H1 (cell line): Measurements from ENCODE around the gene CENPP. TPM values are rescaled to one million over a fixed set of nuclear protein-coding genes. Genes with fewer than 3 reads are reported as not detected.

Experiments used
- CTCF ChIA-PET: fragments of 300-600 bp; sonication (Branson Sonifier 250); formaldehyde crosslinking; loops from one replicate; lab custom pipeline; 2021; ENCODE audit not compliant: partially characterized antibody; lab: Charles Lee
- POLR2A ChIA-PET: fragments of 300-600 bp; sonication (Branson Sonifier 250); formaldehyde crosslinking; loops from one replicate; lab custom pipeline; 2021; ENCODE audit warnings: inconsistent platforms; ENCODE audit not compliant: partially characterized antibody; lab: Charles Lee
- DNase-seq, 2 experiments: peaks; one replicate each; pipeline versions ENCODE4 v3.0.0 to v3.0.0-alpha.2; 2010 to 2022; ENCODE audit warnings: low spot score in 2 of 2, low read depth in 1 of 2, mixed read lengths in 1 of 2
- FAIRE-seq: peaks from 2 replicates; lab custom pipeline; 2011; peaks lifted over from hg19 to GRCh38; lab: Jason Lieb, UNC
- H2AFZ ChIP-seq: 2 replicates; pipeline ENCODE4 v1.8.1; 2012; ENCODE audit warnings: low read length, inconsistent platforms
- H2AK5ac ChIP-seq: 2 replicates; pipeline ENCODE4 v1.6.1; 2013; ENCODE audit warnings: low read depth, low read length
- H2BK120ac ChIP-seq: replicated peaks from 2 replicates; pipeline ENCODE3; 2013; ENCODE audit warnings: low read depth, low read length, inconsistent platforms
- H2BK12ac ChIP-seq: 2 replicates; pipeline ENCODE4 v1.6.1; 2013; ENCODE audit warnings: low read depth, low read length
- H2BK15ac ChIP-seq: 2 replicates; pipeline ENCODE4 v1.6.1; 2013; ENCODE audit warnings: low read length
- H2BK20ac ChIP-seq: 2 replicates; pipeline ENCODE4 v1.6.1; 2013; ENCODE audit warnings: low read length
- H2BK5ac ChIP-seq: 2 replicates; pipeline ENCODE4 v1.6.1; 2013; ENCODE audit warnings: low read depth, low read length
- H3K14ac ChIP-seq: 2 replicates; pipeline ENCODE4 v1.6.1; 2013; ENCODE audit warnings: inconsistent platforms; ENCODE audit not compliant: insufficient read length
- H3K18ac ChIP-seq: 2 replicates; pipeline ENCODE4 v1.6.1; 2013; ENCODE audit warnings: low read length; ENCODE audit errors: extremely low read depth
- H3K23ac ChIP-seq: 2 replicates; pipeline ENCODE4 v1.6.1; 2013; ENCODE audit warnings: inconsistent platforms; ENCODE audit not compliant: insufficient read length
- H3K23me2 ChIP-seq: 2 replicates; pipeline ENCODE4 v1.6.1; 2013; ENCODE audit warnings: low read depth, low read length
- H3K27ac ChIP-seq: 2 replicates; pipeline ENCODE4 v1.6.1; 2011; ENCODE audit warnings: low read depth, low read length, inconsistent platforms
- H3K27me3 ChIP-seq, 4 experiments: replicated peaks in 1 of 4; 1 replicate in 1 of 4; 2 replicates in 3 of 4; pipeline versions ENCODE4 v1.6.1 to v1.8.1; 2011 to 2013; ENCODE audit warnings: low read length in 3 of 4, mild to moderate bottlenecking in 3 of 4, inconsistent platforms in 2 of 4, mixed read lengths in 2 of 4, moderate library complexity in 1 of 4; ENCODE audit not compliant: control insufficient read depth in 3 of 4, insufficient read depth in 3 of 4; ENCODE audit errors: extremely low read depth in 1 of 4
- H3K36me3 ChIP-seq, 4 experiments: 2 replicates each; pipeline versions ENCODE4 v1.6.1 to v1.8.1; 2011 to 2013; ENCODE audit warnings: mild to moderate bottlenecking in 4 of 4, low read length in 3 of 4, moderate library complexity in 2 of 4, control low read depth in 1 of 4, inconsistent platforms in 1 of 4; ENCODE audit not compliant: insufficient read depth in 4 of 4, control insufficient read depth in 2 of 4
- H3K4ac ChIP-seq: replicated peaks from 2 replicates; pipeline ENCODE3; 2013; ENCODE audit warnings: low read length, low read depth, mixed read lengths, inconsistent platforms; ENCODE audit not compliant: insufficient read length
- H3K4me1 ChIP-seq, 4 experiments: replicated peaks in 1 of 4; 1 replicate in 1 of 4; 2 replicates in 3 of 4; pipeline versions ENCODE4 v1.6.1 to v1.8.1; 2011 to 2013; ENCODE audit warnings: low read length in 3 of 4, inconsistent platforms in 2 of 4, mixed read lengths in 1 of 4; ENCODE audit not compliant: insufficient read depth in 4 of 4, control insufficient read depth in 3 of 4
- H3K4me2 ChIP-seq, 2 experiments: 2 replicates each; pipeline versions ENCODE4 v1.6.1 to v1.8.1; 2011 to 2013; ENCODE audit warnings: low read depth in 2 of 2, low read length in 2 of 2, control low read depth in 1 of 2, inconsistent platforms in 1 of 2, mild to moderate bottlenecking in 1 of 2; ENCODE audit not compliant: insufficient read depth in 1 of 2
- H3K4me3 ChIP-seq, 4 experiments: fragments of 200-600, 300-600 bp in 1 of 4; sonication (generic), shearing (Covaris generic), sonication (Bioruptor Twin) in 1 of 4; 2 replicates each; pipeline versions ENCODE4 v1.5.1 to v1.8.1; 2011 to 2016; ENCODE audit warnings: low read length in 4 of 4, low read depth in 3 of 4, control low read depth in 2 of 4, inconsistent platforms in 2 of 4, mild to moderate bottlenecking in 2 of 4, mixed read lengths in 1 of 4, moderate library complexity in 1 of 4; ENCODE audit not compliant: insufficient read depth in 2 of 4; ENCODE audit errors: extremely low read depth in 1 of 4
- H3K56ac ChIP-seq: replicated peaks from 2 replicates; pipeline ENCODE3; 2013; ENCODE audit warnings: low read depth, mild to moderate bottlenecking, mixed read lengths, low read length, inconsistent platforms; ENCODE audit not compliant: insufficient read length
- H3K79me1 ChIP-seq: 2 replicates; pipeline ENCODE4 v1.6.1; 2013; ENCODE audit warnings: low read depth, low read length, control low read depth
- H3K79me2 ChIP-seq, 2 experiments: 2 replicates each; pipeline versions ENCODE4 v1.6.1 to v1.8.1; 2012 to 2013; ENCODE audit warnings: low read length in 2 of 2, mild to moderate bottlenecking in 2 of 2, inconsistent platforms in 1 of 2; ENCODE audit not compliant: insufficient read depth in 2 of 2, control insufficient read depth in 1 of 2
- H3K9ac ChIP-seq, 4 experiments: replicated peaks in 1 of 4; 1 replicate in 1 of 4; 2 replicates in 3 of 4; pipeline versions ENCODE4 v1.6.1 to v1.8.1; 2011 to 2013; ENCODE audit warnings: low read depth in 3 of 4, low read length in 3 of 4, control low read depth in 2 of 4, mild to moderate bottlenecking in 2 of 4, moderate library complexity in 2 of 4, inconsistent platforms in 1 of 4; ENCODE audit errors: extremely low read depth in 1 of 4
- H3K9me3 ChIP-seq, 2 experiments: 2 replicates each; pipeline versions ENCODE4 v1.6.1 to v1.8.1; 2012 to 2013; ENCODE audit warnings: mild to moderate bottlenecking in 2 of 2, moderate library complexity in 2 of 2, control low read depth in 1 of 2, inconsistent platforms in 1 of 2, low read depth in 1 of 2, low read length in 1 of 2, mixed read lengths in 1 of 2; ENCODE audit not compliant: insufficient read depth in 2 of 2
- H4K20me1 ChIP-seq, 2 experiments: replicated peaks in 1 of 2; 2 replicates each; pipeline versions ENCODE3 to v1.8.1; 2011 to 2013; ENCODE audit warnings: inconsistent platforms in 2 of 2, low read length in 2 of 2, mild to moderate bottlenecking in 1 of 2; ENCODE audit not compliant: insufficient read depth in 2 of 2, control insufficient read depth in 1 of 2
- H4K5ac ChIP-seq: 2 replicates; pipeline ENCODE4 v1.6.1; 2013; ENCODE audit warnings: low read length, low read depth, mixed read lengths, inconsistent platforms; ENCODE audit not compliant: insufficient read length
- H4K8ac ChIP-seq: 2 replicates; pipeline ENCODE4 v1.8.0; 2013; ENCODE audit warnings: mild to moderate bottlenecking, moderate library complexity, low read length, inconsistent platforms; ENCODE audit not compliant: insufficient read depth; ENCODE audit errors: extremely low read depth
- H4K91ac ChIP-seq: replicated peaks from 2 replicates; pipeline ENCODE3; 2013; ENCODE audit warnings: low read length, mixed read lengths, inconsistent platforms; ENCODE audit not compliant: insufficient read length
- PHF8 ChIP-seq: fragments of 200-600 bp; sonication (generic); conservative IDR thresholded peaks from 2 replicates; pipeline ENCODE4 v1.7.1; 2012; ENCODE audit warnings: low read depth, mild to moderate bottlenecking, inconsistent platforms, low read length, moderate library complexity
- RFX5 ChIP-seq: IDR thresholded peaks from 2 replicates; pipeline ENCODE4 v1.6.1; 2011; ENCODE audit warnings: low read depth, low read length, improper control_type of control experiment, borderline replicate concordance
- SAP30 ChIP-seq: fragments of 300-600 bp; sonication (generic); IDR thresholded peaks from 2 replicates; pipeline ENCODE4 v1.7.1; 2012; ENCODE audit warnings: low read length, moderate library complexity, mild to moderate bottlenecking, inconsistent platforms; ENCODE audit not compliant: insufficient read depth, insufficient replicate concordance
- TEAD4 ChIP-seq: IDR thresholded peaks from 2 replicates; pipeline ENCODE4 v1.6.1; 2012; ENCODE audit warnings: low read depth, low read length, inconsistent platforms, mixed read lengths
- YY1 ChIP-seq: IDR thresholded peaks from 2 replicates; pipeline ENCODE4 v1.6.1; 2011; ENCODE audit warnings: low read depth, mild to moderate bottlenecking, low read length
- WGBS, 2 experiments: shearing (Covaris generic) in 1 of 2; methylation state at CpG; one replicate each; pipeline versions ENCODE4 v1.1.6 to v1.1.7; 2013 to 2015; ENCODE audit warnings: low lambda C conversion rate in 2 of 2, mixed read lengths in 2 of 2, inconsistent platforms in 1 of 2, low coverage in 1 of 2, missing lambda C conversion rate in 1 of 2; ENCODE audit not compliant: insufficient replicate concordance in 2 of 2, insufficient coverage in 1 of 2, insufficient read length in 1 of 2; ENCODE audit errors: extremely low coverage in 1 of 2, missing lambda C conversion rate in 1 of 2; 5-methylcytosine and 5-hydroxymethylcytosine counted together
- polyA plus RNA-seq, 7 experiments: library from polyadenylated mRNA; depleted of rRNA in 3 of 7; stranded (reverse) in 5 of 7; unstranded in 2 of 7; fragments of >200 nt in 5 of 7; fragments of 200-250 nt in 2 of 7; gene quantifications; 1 replicate in 5 of 7; 2 replicates in 1 of 7; 4 replicates in 1 of 7; pipeline versions ENCODE4 v1.2.1 to v1.2.3, GENCODE V29; 2011 to 2013; ENCODE audit warnings: missing spikeins in 2 of 7, mixed read lengths in 2 of 7
- total RNA-seq: library from RNA; stranded (reverse); fragmentation: NEBNext Ultra II Directional; extraction: Animal tissue kit (Norgen Biotek cat#: 25700); gene quantifications from 2 replicates; pipeline ENCODE4 v1.2.1, GENCODE V29; 2021
- TF ChIP-seq, protein P1 (sequence below): IDR thresholded peaks from 2 replicates; pipeline ENCODE4 v1.6.1; 2012; ENCODE audit warnings: inconsistent platforms
- TF ChIP-seq, protein P2 (sequence below), 3 experiments: IDR thresholded peaks; 1 replicate in 2 of 3; 2 replicates in 1 of 3; pipeline versions ENCODE4 v1.5.1 to v1.6.1; 2011; ENCODE audit warnings: low read length in 3 of 3, mild to moderate bottlenecking in 3 of 3, inconsistent platforms in 2 of 3, low read depth in 1 of 3, moderate library complexity in 1 of 3; ENCODE audit not compliant: insufficient read depth in 1 of 3; ENCODE audit errors: control extremely low read depth in 1 of 3
- TF ChIP-seq, protein P3 (sequence below): IDR thresholded peaks from 2 replicates; pipeline ENCODE4 v1.6.1; 2011; ENCODE audit warnings: low read depth, mild to moderate bottlenecking, low read length; ENCODE audit not compliant: insufficient read depth
- TF ChIP-seq, protein P4 (sequence below): IDR thresholded peaks from 2 replicates; pipeline ENCODE4 v1.6.1; 2011; ENCODE audit warnings: low read length, improper control_type of control experiment

Gene CENPP
- total and polyA plus RNA-seq, 2 of the 8 experiments (the other 6 are each of a cell fraction or from before 2014, with no cell fraction given): 2.7 to 10.8 TPM

DNA sequence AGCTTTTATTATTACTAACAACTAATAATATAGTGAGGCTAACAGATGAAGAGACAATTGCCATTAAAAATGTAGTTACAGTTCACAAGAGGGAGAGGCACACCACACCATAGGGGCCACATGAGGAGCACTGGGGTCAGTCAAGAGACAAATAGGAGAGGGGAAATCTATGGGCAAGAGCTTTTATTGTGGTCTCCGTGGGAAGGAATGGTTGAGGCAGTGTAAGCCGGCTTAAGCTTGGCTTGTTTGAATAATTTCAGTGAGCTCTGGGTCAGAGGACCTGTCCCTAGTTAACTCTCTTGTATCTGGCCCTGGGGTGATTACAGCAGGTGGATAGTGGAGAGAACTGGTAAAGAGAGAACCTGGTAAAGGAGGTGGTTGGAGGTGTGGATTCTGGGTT, 43.3 kb downstream of the CENPP start:
- no peak for DNase-seq
- ChIA-PET POLR2A (interaction anchor here (1.4 kb wide), 1 partner anchor 8 kb away, joined by 3 read pairs; no protein-coding TSS in a partner anchor), CTCF (interaction anchor here (0.6 kb wide), 1 partner anchor 12 kb away, joined by 4 read pairs; no protein-coding TSS in a partner anchor)
- Histone ChIP-seq H2BK15ac (no peak overlapping the region), H2BK120ac (no peak overlapping the region), H3K56ac (no peak overlapping the region), H3K79me1 (no peaks in the 10 kb centered on the region), H3K4ac (no peak overlapping the region), H3K23ac (no peak overlapping the region), H2BK5ac (no peak overlapping the region), H3K27ac (no peak overlapping the region), H3K79me2 (no peaks in the 10 kb centered on the region), H4K5ac (no peak overlapping the region), H3K9ac (no peak overlapping the region), H3K23me2 (no peaks in the 10 kb centered on the region), H3K27me3 (no peaks in the 10 kb centered on the region), H3K4me3 (no peak overlapping the region), H3K18ac (no peak overlapping the region), H3K36me3 (no peaks in the 10 kb centered on the region), H3K4me2 (no peak overlapping the region), H4K8ac (no peak overlapping the region), H3K4me1 (no peaks in the 10 kb centered on the region), H3K9me3 (no peaks in the 10 kb centered on the region), H4K91ac (no peak overlapping the region), H2AFZ (no peak overlapping the region), H2BK20ac (no peak overlapping the region), H2BK12ac (no peak overlapping the region), H3K14ac (no peak overlapping the region), H2AK5ac (no peak overlapping the region), H4K20me1 (no peaks in the 10 kb centered on the region)
- no peak for FAIRE-seq
- WGBS, 2 experiments: 46% methylated on average over 2 of the region's 2 CpGs; no CpG with 5 or more reads in 1 of the 2 experiments
- TF ChIP-seq TEAD4 (no peak), RFX5 (no peak), PHF8 (no peak), SAP30 (no peak), YY1 (no peak)
- TF ChIP-seq, protein P1, sequence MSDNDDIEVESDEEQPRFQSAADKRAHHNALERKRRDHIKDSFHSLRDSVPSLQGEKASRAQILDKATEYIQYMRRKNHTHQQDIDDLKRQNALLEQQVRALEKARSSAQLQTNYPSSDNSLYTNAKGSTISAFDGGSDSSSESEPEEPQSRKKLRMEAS: no peak
- TF ChIP-seq, protein P2, sequence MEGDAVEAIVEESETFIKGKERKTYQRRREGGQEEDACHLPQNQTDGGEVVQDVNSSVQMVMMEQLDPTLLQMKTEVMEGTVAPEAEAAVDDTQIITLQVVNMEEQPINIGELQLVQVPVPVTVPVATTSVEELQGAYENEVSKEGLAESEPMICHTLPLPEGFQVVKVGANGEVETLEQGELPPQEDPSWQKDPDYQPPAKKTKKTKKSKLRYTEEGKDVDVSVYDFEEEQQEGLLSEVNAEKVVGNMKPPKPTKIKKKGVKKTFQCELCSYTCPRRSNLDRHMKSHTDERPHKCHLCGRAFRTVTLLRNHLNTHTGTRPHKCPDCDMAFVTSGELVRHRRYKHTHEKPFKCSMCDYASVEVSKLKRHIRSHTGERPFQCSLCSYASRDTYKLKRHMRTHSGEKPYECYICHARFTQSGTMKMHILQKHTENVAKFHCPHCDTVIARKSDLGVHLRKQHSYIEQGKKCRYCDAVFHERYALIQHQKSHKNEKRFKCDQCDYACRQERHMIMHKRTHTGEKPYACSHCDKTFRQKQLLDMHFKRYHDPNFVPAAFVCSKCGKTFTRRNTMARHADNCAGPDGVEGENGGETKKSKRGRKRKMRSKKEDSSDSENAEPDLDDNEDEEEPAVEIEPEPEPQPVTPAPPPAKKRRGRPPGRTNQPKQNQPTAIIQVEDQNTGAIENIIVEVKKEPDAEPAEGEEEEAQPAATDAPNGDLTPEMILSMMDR (IDR thresholded peaks at IDR 0.05; ENCODE audit: control extremely low read depth in 1 of 3, insufficient read depth in 1 of 3, low read depth in 1 of 3, low read length in 3 of 3): no peak
- TF ChIP-seq, protein P3, sequence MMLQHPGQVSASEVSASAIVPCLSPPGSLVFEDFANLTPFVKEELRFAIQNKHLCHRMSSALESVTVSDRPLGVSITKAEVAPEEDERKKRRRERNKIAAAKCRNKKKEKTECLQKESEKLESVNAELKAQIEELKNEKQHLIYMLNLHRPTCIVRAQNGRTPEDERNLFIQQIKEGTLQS: no peak
- TF ChIP-seq, protein P4, sequence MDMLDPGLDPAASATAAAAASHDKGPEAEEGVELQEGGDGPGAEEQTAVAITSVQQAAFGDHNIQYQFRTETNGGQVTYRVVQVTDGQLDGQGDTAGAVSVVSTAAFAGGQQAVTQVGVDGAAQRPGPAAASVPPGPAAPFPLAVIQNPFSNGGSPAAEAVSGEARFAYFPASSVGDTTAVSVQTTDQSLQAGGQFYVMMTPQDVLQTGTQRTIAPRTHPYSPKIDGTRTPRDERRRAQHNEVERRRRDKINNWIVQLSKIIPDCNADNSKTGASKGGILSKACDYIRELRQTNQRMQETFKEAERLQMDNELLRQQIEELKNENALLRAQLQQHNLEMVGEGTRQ: no peak
